ENCODE results near the gene CAPN6. TPM values are rescaled to one million over a fixed set of nuclear protein-coding genes. Genes with fewer than 3 reads are reported as not detected.

CAPN6 gene
- total RNA-seq, 1 donor, result 1.3 TPM

DNA sequence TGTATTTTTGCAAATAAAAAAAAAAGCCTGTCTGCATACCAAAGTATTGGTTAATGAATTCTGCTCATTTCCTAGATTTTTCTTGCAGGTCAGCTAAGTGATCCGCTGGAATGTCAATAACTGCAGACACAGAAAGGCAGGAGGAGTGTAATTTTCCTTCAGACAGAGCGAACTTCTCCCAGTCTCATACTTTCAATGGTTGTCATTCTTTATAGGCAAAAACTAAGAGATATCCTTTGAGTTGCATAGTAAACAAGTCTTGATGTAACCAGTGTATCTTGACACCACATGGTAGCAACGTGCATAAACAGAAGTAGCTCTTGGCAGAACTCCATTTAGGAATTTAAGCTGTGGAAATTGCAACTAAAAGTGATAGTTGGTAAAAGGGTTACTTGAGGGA, 8.2 kb downstream of the CAPN6 start:
- no peak overlapping the region for H3K4me3 ChIP-seq (ENCODE audit: low read depth, low read length)
- peak; percentile 72 for DNase-seq (ENCODE audit: low read depth)
- TF ChIP-seq, protein P1, sequence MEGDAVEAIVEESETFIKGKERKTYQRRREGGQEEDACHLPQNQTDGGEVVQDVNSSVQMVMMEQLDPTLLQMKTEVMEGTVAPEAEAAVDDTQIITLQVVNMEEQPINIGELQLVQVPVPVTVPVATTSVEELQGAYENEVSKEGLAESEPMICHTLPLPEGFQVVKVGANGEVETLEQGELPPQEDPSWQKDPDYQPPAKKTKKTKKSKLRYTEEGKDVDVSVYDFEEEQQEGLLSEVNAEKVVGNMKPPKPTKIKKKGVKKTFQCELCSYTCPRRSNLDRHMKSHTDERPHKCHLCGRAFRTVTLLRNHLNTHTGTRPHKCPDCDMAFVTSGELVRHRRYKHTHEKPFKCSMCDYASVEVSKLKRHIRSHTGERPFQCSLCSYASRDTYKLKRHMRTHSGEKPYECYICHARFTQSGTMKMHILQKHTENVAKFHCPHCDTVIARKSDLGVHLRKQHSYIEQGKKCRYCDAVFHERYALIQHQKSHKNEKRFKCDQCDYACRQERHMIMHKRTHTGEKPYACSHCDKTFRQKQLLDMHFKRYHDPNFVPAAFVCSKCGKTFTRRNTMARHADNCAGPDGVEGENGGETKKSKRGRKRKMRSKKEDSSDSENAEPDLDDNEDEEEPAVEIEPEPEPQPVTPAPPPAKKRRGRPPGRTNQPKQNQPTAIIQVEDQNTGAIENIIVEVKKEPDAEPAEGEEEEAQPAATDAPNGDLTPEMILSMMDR (IDR thresholded peaks at IDR 0.05; ENCODE audit: insufficient read depth, low read depth, low read length), result no peak

DNA sequence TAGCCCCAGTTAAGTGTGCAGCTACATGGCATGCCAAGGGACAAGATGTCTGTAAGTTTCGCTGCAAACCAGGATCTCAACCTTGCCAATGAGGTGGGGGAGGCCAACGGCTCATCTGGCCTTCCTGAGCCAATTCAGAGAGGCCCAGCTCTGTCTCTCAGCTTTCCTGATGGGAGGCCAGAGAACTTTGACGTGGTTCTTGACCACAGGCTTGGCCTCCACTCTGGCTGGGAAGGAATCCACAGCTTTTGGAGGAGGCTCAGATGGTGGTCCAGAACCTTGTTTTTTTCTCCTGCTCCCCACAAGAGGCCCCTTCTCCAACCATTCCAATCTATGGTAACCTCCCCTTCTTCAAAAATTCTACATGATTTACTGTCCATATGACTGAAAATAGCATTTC, 9.8 kb downstream of the CAPN6 start:
- TF ChIP-seq, protein P1 (IDR thresholded peaks at IDR 0.05; ENCODE audit: insufficient read depth, low read depth, low read length), result no peak
- no peak overlapping the region for H3K4me3 ChIP-seq (ENCODE audit: low read depth, low read length)
- DNase-seq (ENCODE audit: low read depth), result no peak

DNA sequence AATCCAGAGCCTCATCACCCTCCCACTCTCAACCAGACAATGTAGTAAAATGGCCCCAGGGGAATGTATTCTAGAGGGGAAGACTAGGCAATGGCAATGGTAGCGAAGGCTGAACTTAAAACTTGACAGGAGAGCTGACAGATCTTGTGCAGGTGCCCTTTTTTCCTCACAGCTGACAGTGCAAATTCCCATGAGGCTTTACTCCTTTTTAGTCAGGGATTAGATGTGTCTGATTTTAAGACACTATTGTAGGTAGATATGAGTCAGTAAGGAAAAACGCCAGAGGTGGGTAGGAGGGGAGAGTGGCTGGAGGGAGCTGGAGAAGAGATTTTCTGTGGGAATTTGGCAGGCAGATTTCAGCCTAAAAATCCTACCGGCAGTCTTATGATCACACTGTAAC, 10.7 kb downstream of the CAPN6 start:
- no peak overlapping the region for H3K4me3 ChIP-seq (ENCODE audit: low read depth, low read length)
- TF ChIP-seq, protein P1 (IDR thresholded peaks at IDR 0.05; ENCODE audit: insufficient read depth, low read depth, low read length), result no peak
- no peak for DNase-seq (ENCODE audit: low read depth)

DNA sequence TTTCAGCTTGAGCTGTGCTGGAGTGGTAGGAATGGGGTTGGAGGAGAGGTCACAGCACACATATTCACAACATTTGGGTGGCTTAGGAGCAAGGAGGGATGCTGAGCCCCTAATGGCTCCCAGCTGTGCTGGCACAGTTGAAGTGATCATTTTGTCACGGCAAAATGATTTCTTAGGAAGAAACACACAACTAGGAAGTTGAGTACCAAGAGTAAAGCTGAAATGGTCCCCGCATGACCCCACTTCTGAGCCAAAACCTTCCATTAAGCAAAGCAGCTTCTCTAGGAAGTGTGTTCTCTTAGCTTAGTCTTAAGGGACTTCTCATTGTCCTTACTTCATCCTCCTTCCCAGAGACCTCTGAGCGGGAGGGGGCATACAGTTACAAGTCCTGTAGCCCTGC, 12.6 kb downstream of the CAPN6 start:
- no peak for DNase-seq (ENCODE audit: low read depth)
- TF ChIP-seq, protein P1 (IDR thresholded peaks at IDR 0.05; ENCODE audit: insufficient read depth, low read depth, low read length), result no peak
- H3K4me3 ChIP-seq (ENCODE audit: low read depth, low read length), result no peak overlapping the region

DNA sequence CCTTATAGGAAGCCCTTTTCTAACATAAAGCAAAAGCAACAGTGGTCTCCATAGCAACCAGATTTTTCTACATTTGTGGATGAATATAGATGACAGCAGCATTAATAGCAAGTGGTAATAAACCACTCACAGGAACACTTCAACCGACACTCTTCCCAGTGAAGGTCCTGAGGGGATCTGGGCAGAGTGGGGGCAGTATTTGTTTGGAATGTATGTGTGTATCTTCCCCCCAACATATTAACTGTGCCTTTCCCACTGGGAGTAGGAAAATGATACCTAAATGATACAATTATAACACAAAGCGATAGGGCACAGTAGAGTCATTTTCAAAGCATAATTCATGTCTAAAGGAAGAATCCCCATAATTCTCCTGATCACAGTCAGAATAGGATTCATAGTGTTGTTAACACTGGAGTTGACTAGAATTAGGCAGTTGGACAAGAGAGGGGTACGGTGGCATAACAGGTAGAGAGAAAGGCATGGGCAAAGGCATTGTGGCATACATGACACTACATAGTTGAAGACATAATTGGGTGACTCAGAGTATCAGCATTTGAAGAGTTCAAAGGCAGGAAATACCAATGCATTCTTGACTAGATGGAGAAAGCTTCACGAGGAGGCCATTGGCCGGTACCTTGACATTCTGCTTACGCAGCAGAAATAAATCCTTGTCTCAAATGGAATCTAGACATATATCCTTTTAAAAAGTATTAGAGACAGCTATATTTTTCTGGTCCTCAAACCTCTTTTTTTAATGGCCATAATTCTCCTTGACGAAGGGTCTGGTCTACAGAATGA, 15.2 kb downstream of the CAPN6 start:
- TF ChIP-seq, protein P1 (IDR thresholded peaks at IDR 0.05; ENCODE audit: insufficient read depth, low read depth, low read length), result no peak
- no peak for DNase-seq (ENCODE audit: low read depth)
- no peak overlapping the region for H3K4me3 ChIP-seq (ENCODE audit: low read depth, low read length)

DNA sequence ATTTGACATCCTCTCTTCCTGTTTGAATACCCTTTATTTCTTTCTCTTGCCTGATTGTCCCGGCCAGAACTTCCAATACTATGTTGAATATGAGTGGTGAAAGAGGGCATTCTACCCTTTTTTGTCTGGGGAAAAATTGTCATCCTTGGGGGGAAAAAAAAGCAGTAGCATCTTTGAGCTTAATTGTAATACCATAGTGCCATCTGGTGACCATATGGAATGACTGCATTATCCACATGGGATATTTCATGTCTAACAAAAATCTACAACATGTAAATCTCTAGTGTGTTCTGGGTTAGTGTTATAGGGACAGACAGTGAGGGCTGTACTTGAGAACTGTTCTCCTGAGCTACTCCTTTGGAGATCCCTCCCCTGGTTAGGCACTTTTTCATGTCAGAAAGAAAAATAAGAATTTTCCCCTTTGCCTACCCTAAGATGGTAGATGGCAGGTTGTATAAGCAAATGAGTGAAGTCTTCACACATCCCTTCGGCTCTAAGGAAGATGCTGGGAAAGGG, 26.0 kb downstream of the CAPN6 start:
- TF ChIP-seq, protein P1 (IDR thresholded peaks at IDR 0.05; ENCODE audit: insufficient read depth, low read depth, low read length), result peak; percentile 46
- H3K4me3 ChIP-seq (ENCODE audit: low read depth, low read length), result no peak overlapping the region
- peak; percentile 11 for DNase-seq (ENCODE audit: low read depth)
